GM19372 (cell line): ENCODE results near the gene PDAP1.
"Not testable (repeated sequence)": the region's sequence is repeated elsewhere in the genome, so short reads cannot be mapped to it uniquely, and the experiment has no call there.

Experiments used
- ATAC-seq: cut with Tn5 transposase; IDR thresholded peaks from one replicate; pipeline ENCODE4 v1.9.1; 2021; ENCODE audit warnings: mild to moderate bottlenecking, low read depth, moderate library complexity; ENCODE audit not compliant: unreplicated experiment

The PDAP1 gene

DNA sequence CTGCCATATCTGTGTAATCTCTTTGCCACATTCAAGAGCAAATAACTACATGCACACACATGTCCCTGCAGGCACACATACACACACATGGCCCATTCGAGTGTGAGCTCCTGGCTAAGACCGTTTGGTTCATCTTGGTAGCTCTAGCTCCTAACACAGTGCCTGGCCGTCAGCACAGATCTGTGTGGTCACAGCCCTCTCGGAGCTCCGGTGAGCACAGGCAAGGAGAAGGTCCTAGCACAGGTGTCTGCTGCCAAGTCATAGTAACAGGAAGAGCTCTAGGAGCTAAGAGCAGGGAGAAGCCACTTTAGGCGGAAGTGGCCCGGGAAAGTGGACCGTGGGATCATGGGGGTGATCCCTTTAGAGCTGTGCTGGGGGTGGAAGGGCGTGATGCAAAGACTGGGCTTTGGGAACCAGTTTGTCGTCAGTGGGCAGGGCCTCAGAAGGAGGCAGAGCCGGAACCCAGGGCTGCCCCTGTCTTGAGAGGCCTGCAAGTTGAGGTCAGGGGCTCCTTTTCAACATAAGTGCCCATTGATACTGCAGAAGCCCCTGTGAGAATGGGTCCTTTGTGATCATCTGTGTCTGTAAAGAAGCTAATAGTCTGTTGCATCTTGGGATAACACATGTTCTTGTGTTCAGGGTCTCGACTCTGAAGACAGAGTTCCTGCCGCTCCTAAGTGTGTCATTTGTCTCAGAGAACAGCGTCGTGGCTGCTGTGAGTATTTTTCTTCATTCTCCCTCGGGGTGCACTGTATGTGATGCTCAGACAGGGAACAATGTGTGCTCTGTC is 50.5 kb downstream of the PDAP1 start:
- ATAC-seq: no peak

DNA sequence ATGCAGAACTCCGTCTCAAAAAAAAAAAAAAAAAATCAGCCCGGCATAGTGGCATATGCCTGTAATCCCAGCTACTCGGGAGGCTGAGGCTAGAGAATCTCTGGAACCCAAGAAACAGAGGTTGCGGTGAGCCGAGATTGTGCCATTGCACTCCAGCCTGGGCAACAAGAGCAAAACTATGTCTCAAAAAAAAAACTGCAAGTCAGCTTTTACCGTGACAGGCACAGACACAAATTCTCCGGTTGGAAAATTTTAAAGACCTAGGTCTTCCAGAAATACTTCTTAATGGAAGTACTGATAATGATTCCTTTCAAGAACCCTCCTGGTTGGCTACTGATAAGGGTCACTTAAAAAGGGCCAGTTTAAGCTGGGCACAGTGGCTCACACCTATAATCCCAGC is 53.3 kb downstream of the PDAP1 start:
- ATAC-seq: no peak

DNA sequence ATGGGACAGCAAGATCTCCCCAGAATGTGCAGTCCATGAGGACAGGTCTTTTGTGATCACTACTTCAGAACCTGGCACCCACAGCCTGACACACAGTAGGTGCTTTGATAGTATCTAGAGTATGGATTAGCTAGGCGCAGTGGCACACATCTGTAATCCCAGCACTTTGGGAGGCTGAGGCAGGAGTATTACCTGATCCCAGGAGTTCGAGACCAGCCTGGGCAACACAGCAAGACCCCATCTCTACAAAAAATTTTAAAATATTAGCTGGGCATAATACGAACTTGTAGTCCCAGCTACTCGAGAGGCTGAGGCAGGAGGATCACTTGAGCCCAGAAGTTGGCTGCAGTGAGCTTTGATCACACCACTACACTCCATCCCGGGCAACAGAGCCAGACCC is 56.1 kb downstream of the PDAP1 start:
- no peak for ATAC-seq

DNA sequence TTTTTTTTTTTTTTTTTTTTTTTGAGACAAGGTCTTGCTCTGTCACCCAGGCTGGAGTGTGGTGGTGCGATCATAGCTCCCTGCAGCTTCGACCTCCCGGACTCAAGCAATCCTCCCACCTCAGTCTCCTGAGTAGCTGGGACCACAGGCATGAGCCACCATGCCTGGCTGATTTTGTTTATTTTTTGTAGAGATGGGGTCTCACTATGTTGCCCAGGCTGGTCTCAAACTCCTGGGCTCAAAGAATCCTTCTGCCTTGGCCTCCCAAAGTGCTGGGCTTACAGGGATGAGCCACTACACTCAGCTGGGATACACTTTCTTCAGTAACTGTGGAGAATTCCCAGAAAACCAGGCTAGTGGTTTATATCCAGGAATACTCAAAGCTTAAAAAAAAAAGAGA is 57.8 kb downstream of the PDAP1 start:
- not testable (repeated sequence) for ATAC-seq
